ENCODE results near the gene MYBPC3.

- TF ChIP-seq CTCF (conservative IDR thresholded peaks at IDR 0.05; ENCODE audit: low read depth in 2 of 2): no peak
- TF ChIP-seq POLR2AphosphoS5 (IDR thresholded peaks at IDR 0.05; ENCODE audit: low read depth): no peak
Observed at GRCh38 chr11:47398551-47398950, 46.0 kb upstream of the MYBPC3 start.

Data from GM23338 (cell line).